HepG2 (cell line): ENCODE measurements around the gene MAPRE3. TPM values are rescaled to one million over a fixed set of nuclear protein-coding genes. Genes with fewer than 3 reads are reported as not detected.

Experiments
- ATAC-seq: fragments of 200-7000 bp; cut with Tn5 transposase; 3 replicates; pipeline ENCODE4 v1.9.1; 2020; ENCODE audit warnings: mild to moderate bottlenecking, moderate library complexity
- BruUV-seq: library from RNA; stranded (reverse); fragments of 400-500 nt; replicated peaks from 2 replicates; lab custom pipeline; 2021; lab: Mats Ljungman, UMichigan
- CTCF ChIA-PET: fragments of 300-600 bp; formaldehyde crosslinking; extraction: SDS; loops from one replicate; lab custom pipeline; 2021; ENCODE audit warnings: low total read pairs, inconsistent platforms, low intra/inter-chr PET ratio; lab: Yijun Ruan, JAX
- POLR2A ChIA-PET: fragments of 350-600 bp; sonication (Branson Sonifier 250); formaldehyde crosslinking; loops from one replicate; lab custom pipeline; 2020; ENCODE audit warnings: antibody characterized with exemption, inconsistent platforms; lab: Yijun Ruan, JAX
- DNase-seq: peaks from one replicate; pipeline ENCODE4 v3.0.0-alpha.2; 2015; ENCODE audit warnings: low spot score
- FAIRE-seq: peaks from 3 replicates; lab custom pipeline; 2011; peaks lifted over from hg19 to GRCh38; lab: Jason Lieb, UNC
- H2AFZ ChIP-seq: one replicate; pipeline ENCODE4 v1.6.1; 2011; ENCODE audit warnings: low read length, inconsistent platforms
- H3K27ac ChIP-seq: fragments of 300-600 bp; 3 replicates; pipeline ENCODE4 v1.8.0; 2011; ENCODE audit warnings: mixed run types, mild to moderate bottlenecking, mixed read lengths, low read length, inconsistent platforms; ENCODE audit not compliant: insufficient read depth; ENCODE audit errors: extremely low read length
- H3K27me3 ChIP-seq, 2 experiments: fragments of 200-600 bp in 1 of 2; 2 replicates in 1 of 2; 3 replicates in 1 of 2; pipeline versions ENCODE4 v1.6.0 to v1.8.0; 2011; ENCODE audit warnings: low read length in 2 of 2, mild to moderate bottlenecking in 2 of 2, moderate library complexity in 2 of 2, inconsistent platforms in 1 of 2; ENCODE audit not compliant: insufficient read depth in 2 of 2, control insufficient read depth in 1 of 2
- H3K36me3 ChIP-seq, 2 experiments: fragments of 200-600 bp in 1 of 2; replicated peaks in 1 of 2; 2 replicates in 1 of 2; 3 replicates in 1 of 2; pipeline versions ENCODE4 v1.5.1 to v1.8.0; 2011; ENCODE audit warnings: low read length in 2 of 2, inconsistent platforms in 1 of 2; ENCODE audit not compliant: insufficient read depth in 2 of 2, control insufficient read depth in 1 of 2
- H3K4me1 ChIP-seq: 2 replicates; pipeline ENCODE4 v1.5.1; 2012; ENCODE audit warnings: low read length, inconsistent platforms; ENCODE audit not compliant: insufficient read depth
- H3K4me2 ChIP-seq: 2 replicates; pipeline ENCODE4 v1.6.0; 2011; ENCODE audit warnings: low read depth, low read length, inconsistent platforms
- H3K4me3 ChIP-seq, 3 experiments: fragments of 200-600 bp in 1 of 3; sonication (generic), shearing (Covaris generic) in 1 of 3; replicated peaks in 1 of 3; 2 replicates each; pipeline ENCODE4 v1.5.1; 2011 to 2016; ENCODE audit warnings: low read length in 3 of 3, inconsistent platforms in 2 of 3, low read depth in 2 of 3, mild to moderate bottlenecking in 2 of 3, control low read depth in 1 of 3, mixed read lengths in 1 of 3; ENCODE audit not compliant: insufficient read depth in 1 of 3
- H3K79me2 ChIP-seq: one replicate; pipeline ENCODE4 v1.6.1; 2011; ENCODE audit warnings: low read length, inconsistent platforms; ENCODE audit not compliant: insufficient read depth
- H3K9ac ChIP-seq: 2 replicates; pipeline ENCODE4 v1.6.0; 2011; ENCODE audit warnings: mild to moderate bottlenecking, low read depth, low read length, inconsistent platforms; ENCODE audit not compliant: insufficient read depth
- H3K9me3 ChIP-seq: 2 replicates; pipeline ENCODE4 v1.5.1; 2012; ENCODE audit warnings: mild to moderate bottlenecking, low read length
- H4K20me1 ChIP-seq: 2 replicates; pipeline ENCODE4 v1.6.0; 2011; ENCODE audit warnings: inconsistent platforms, mild to moderate bottlenecking, low read length, moderate library complexity; ENCODE audit not compliant: insufficient read depth
- CBX2 ChIP-seq, 2 experiments: fragments of 200-600 bp in 1 of 2; sonication (generic); formaldehyde crosslinking in 1 of 2; IDR thresholded peaks; 2 replicates each; pipeline versions ENCODE4 v1.7.0 to v1.8.1; 2018 to 2022; ENCODE audit warnings: low read depth in 2 of 2, low read length in 1 of 2, mild to moderate bottlenecking in 1 of 2, missing genetic modification reagents in 1 of 2
- HDAC1 ChIP-seq: sonication (generic); formaldehyde crosslinking; IDR thresholded peaks from 2 replicates; pipeline ENCODE4 v1.5.1; 2020; ENCODE audit warnings: mild to moderate bottlenecking, missing genetic modification reagents
- TBL1XR1 ChIP-seq: fragments of 150-350 bp; IDR thresholded peaks from 2 replicates; pipeline ENCODE4 v1.6.1; 2014; ENCODE audit warnings: borderline replicate concordance, low read length; ENCODE audit not compliant: partially characterized antibody
- ZNF124 ChIP-seq: sonication (generic); formaldehyde crosslinking; IDR thresholded peaks from 2 replicates; pipeline ENCODE4 v1.4.0; 2020; ENCODE audit warnings: missing genetic modification reagents
- ZNF546 ChIP-seq: sonication (generic); formaldehyde crosslinking; conservative IDR thresholded peaks from 2 replicates; pipeline ENCODE4 v1.8.1; 2023; ENCODE audit warnings: mild to moderate bottlenecking, missing genetic modification reagents
- ZNF644 ChIP-seq: IDR thresholded peaks from 2 replicates; pipeline ENCODE4 v1.6.1; 2016; ENCODE audit warnings: low read depth
- WGBS: methylation state at CpG from one replicate; pipeline ENCODE4 v1.1.6; 2017; ENCODE audit warnings: low lambda C conversion rate; 5-methylcytosine and 5-hydroxymethylcytosine counted together
- in situ Hi-C: cut with HindIII; loops from 2 replicates; pipeline ENCODE4 v1.10.0; 2017; ENCODE audit warnings: low pct_unique_long_range_greater_than_20kb; ENCODE audit not compliant: extremely low pct_ligation_motif_present
- intact Hi-C: fragments of 100-400 bp; cut with micrococcal nuclease; formaldehyde crosslinking; loops from one replicate; pipeline ENCODE4 v1.10.0; 2022; ENCODE audit not compliant: unreplicated experiment
- polyA plus RNA-seq, 8 experiments: library from polyadenylated mRNA; depleted of rRNA in 3 of 8; stranded (reverse) in 7 of 8; unstranded in 1 of 8; fragments of >200 nt; fragmentation: Illumina TruSeq in 4 of 8; extraction: Trizol in 4 of 8; gene quantifications; 2 replicates each; pipeline versions ENCODE4 v1.2.1 to v1.2.3, GENCODE V29; 2011 to 2016; ENCODE audit warnings: low read depth in 4 of 8, missing spikeins in 1 of 8, mixed read lengths in 1 of 8; ENCODE audit not compliant: insufficient read depth in 1 of 8
- total RNA-seq, 5 experiments: library from RNA; depleted of rRNA; stranded (reverse); fragments of >200 nt; fragmentation: Illumina TruSeq; extraction: Trizol; gene quantifications; 2 replicates each; pipeline ENCODE4 v1.2.3, GENCODE V29; 2016; ENCODE audit warnings: low read depth in 1 of 5
- TF ChIP-seq, protein P1 (sequence below): sonication (generic); formaldehyde crosslinking; IDR thresholded peaks from 2 replicates; pipeline ENCODE4 v1.5.1; 2020; ENCODE audit warnings: missing genetic modification reagents, mild to moderate bottlenecking, borderline replicate concordance
- TF ChIP-seq, protein P2 (sequence below): sonication (generic); formaldehyde crosslinking; IDR thresholded peaks from 2 replicates; pipeline ENCODE4 v1.5.1; 2020; ENCODE audit warnings: mild to moderate bottlenecking, missing genetic modification reagents, moderate library complexity
- TF ChIP-seq, protein P3 (sequence below): sonication (generic); formaldehyde crosslinking; IDR thresholded peaks from 2 replicates; pipeline ENCODE4 v1.8.1; 2023; ENCODE audit warnings: mild to moderate bottlenecking, missing genetic modification reagents

Gene MAPRE3
- total and polyA plus RNA-seq, 2 of the 13 experiments (the other 11 are each of a cell fraction or from before 2014, with no cell fraction given) = 0.31 to 0.91 TPM

DNA sequence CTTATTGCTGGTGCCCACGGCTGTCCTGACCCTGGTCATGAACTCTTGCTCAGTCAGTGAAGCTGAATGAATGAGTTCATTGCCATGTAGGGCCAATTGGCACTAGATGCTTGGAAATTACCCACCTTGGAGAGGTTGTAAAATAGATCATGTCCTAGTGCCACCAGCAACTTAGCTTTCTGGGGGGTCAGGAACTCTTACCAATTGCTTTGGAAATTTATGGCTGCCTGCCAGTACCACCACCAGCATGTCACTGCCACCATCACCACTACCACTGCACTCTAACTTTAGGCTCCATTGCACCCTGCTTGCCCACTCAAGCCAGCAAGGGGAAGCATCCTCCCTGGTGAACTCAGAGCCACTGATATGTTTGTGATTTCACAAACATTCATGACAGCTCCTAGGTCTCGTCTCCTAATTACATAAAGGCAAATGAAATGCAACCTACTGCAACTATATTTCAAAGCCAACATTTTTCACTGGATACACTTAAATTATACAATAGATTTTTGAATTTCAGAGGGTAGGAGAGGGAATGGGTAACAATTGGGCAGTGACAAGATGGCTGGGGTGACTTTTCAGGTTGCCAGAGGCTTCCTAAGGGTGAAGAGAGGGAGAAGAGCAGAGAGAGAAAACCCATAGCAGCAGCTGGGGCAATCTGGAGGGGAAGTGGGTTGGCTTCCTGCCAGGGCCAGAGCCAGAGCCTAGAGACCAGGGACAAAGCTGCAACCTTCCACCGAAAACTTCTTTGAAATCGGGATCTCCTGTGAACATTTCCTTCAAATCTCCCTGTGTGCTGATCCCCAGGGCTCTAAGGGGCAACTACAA lies 104.5 kb downstream of the MAPRE3 start:
- no peak for TF ChIP-seq ZNF124 (CRISPR knock-in tag)
- TF ChIP-seq, protein P1, sequence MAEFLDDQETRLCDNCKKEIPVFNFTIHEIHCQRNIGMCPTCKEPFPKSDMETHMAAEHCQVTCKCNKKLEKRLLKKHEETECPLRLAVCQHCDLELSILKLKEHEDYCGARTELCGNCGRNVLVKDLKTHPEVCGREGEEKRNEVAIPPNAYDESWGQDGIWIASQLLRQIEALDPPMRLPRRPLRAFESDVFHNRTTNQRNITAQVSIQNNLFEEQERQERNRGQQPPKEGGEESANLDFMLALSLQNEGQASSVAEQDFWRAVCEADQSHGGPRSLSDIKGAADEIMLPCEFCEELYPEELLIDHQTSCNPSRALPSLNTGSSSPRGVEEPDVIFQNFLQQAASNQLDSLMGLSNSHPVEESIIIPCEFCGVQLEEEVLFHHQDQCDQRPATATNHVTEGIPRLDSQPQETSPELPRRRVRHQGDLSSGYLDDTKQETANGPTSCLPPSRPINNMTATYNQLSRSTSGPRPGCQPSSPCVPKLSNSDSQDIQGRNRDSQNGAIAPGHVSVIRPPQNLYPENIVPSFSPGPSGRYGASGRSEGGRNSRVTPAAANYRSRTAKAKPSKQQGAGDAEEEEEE (CRISPR knock-in tag) = no peak
- no peak for TF ChIP-seq CBX2 (IDR thresholded peaks at IDR 0.05; ENCODE audit: low read depth, low read length)
- no peak for TF ChIP-seq CBX2 (CRISPR knock-in tag; IDR thresholded peaks at IDR 0.05; ENCODE audit: low read depth)
- TF ChIP-seq ZNF644 (CRISPR knock-in tag) = no peak
- no peak for TF ChIP-seq ZNF546 (CRISPR knock-in tag)
- TF ChIP-seq TBL1XR1 = no peak
- no peak for TF ChIP-seq HDAC1 (CRISPR knock-in tag)
- TF ChIP-seq, protein P2, sequence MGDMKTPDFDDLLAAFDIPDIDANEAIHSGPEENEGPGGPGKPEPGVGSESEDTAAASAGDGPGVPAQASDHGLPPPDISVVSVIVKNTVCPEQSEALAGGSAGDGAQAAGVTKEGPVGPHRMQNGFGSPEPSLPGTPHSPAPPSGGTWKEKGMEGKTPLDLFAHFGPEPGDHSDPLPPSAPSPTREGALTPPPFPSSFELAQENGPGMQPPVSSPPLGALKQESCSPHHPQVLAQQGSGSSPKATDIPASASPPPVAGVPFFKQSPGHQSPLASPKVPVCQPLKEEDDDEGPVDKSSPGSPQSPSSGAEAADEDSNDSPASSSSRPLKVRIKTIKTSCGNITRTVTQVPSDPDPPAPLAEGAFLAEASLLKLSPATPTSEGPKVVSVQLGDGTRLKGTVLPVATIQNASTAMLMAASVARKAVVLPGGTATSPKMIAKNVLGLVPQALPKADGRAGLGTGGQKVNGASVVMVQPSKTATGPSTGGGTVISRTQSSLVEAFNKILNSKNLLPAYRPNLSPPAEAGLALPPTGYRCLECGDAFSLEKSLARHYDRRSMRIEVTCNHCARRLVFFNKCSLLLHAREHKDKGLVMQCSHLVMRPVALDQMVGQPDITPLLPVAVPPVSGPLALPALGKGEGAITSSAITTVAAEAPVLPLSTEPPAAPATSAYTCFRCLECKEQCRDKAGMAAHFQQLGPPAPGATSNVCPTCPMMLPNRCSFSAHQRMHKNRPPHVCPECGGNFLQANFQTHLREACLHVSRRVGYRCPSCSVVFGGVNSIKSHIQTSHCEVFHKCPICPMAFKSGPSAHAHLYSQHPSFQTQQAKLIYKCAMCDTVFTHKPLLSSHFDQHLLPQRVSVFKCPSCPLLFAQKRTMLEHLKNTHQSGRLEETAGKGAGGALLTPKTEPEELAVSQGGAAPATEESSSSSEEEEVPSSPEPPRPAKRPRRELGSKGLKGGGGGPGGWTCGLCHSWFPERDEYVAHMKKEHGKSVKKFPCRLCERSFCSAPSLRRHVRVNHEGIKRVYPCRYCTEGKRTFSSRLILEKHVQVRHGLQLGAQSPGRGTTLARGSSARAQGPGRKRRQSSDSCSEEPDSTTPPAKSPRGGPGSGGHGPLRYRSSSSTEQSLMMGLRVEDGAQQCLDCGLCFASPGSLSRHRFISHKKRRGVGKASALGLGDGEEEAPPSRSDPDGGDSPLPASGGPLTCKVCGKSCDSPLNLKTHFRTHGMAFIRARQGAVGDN (CRISPR knock-in tag) = no peak
- TF ChIP-seq, protein P3, sequence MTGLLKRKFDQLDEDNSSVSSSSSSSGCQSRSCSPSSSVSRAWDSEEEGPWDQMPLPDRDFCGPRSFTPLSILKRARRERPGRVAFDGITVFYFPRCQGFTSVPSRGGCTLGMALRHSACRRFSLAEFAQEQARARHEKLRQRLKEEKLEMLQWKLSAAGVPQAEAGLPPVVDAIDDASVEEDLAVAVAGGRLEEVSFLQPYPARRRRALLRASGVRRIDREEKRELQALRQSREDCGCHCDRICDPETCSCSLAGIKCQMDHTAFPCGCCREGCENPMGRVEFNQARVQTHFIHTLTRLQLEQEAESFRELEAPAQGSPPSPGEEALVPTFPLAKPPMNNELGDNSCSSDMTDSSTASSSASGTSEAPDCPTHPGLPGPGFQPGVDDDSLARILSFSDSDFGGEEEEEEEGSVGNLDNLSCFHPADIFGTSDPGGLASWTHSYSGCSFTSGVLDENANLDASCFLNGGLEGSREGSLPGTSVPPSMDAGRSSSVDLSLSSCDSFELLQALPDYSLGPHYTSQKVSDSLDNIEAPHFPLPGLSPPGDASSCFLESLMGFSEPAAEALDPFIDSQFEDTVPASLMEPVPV (CRISPR knock-in tag) = no peak
- Histone ChIP-seq H3K4me3 (peak overlapping the region in 1 of 3 experiments; percentile 20; a peak in 1 of 6 replicates), H3K27ac (no peak overlapping the region), H3K9ac (no peak overlapping the region), H3K4me1 (peaks cover 80% of the 10 kb centered on the region), H3K4me2 (peak overlapping the region; percentile 49), H3K79me2 (peaks cover 15% of the 10 kb centered on the region), H3K27me3 (peaks cover 0 to 16% of the 10 kb centered on the region in 2 experiments; a peak in 2 of 5 replicates), H2AFZ (no peak overlapping the region), H4K20me1 (no peaks in the 10 kb centered on the region), H3K36me3 (no peaks in the 10 kb centered on the region), H3K9me3 (no peaks in the 10 kb centered on the region)
- POLR2A ChIA-PET = interaction anchor here (0.7 to 4.3 kb wide), 4 partner anchors 18 to 149 kb away, joined by 3 to 49 read pairs (median 6); partner anchors contain the start of gene AGBL5
- BruUV-seq = no TSS peak
- DNase-seq (no peak), ATAC-seq (no peak), FAIRE-seq (no peak)
- in situ Hi-C loops = no loop called here
- intact Hi-C loops = no loop called here
- CTCF ChIA-PET = no interaction called here
- WGBS = 17% methylated on average over 4 of the region's 4 CpGs
